Cardiac septum (tissue), 1 donor: ENCODE measurements around the gene SLC24A4. TPM values are rescaled to one million over a fixed set of nuclear protein-coding genes. Genes with fewer than 3 reads are reported as not detected.

ENCODE experiments used
- DNase-seq: peaks from one replicate; pipeline ENCODE4 v3.0.0-alpha.2; 2020; ENCODE audit warnings: low spot score
- intact Hi-C: fragments of 100-400 bp; cut with DNase I; formaldehyde crosslinking; loops from one replicate; pipeline ENCODE4 v1.14.0; 2022
- total RNA-seq: library from RNA; stranded (reverse); fragmentation: NEBNext Ultra II Directional; extraction: Animal tissue kit (Norgen Biotek cat#: 25700); gene quantifications from one replicate; pipeline ENCODE4 v1.2.1, GENCODE V29; 2021
- donor health status: DM: no; HTN: no; CAD: no.

SLC24A4 gene
- total RNA-seq, 1 donor from 2014 or later, result not detected

- intact Hi-C loops, result no loop called here
- DNase-seq, result no peak
Observed at GRCh38 chr14:92486881-92487280, 163.9 kb downstream of the SLC24A4 start.

GRCh38 chr14:92487513-92488133 lies 164.7 kb downstream of the SLC24A4 start:
- DNase-seq, result no peak
- intact Hi-C loops, result no loop called here

DNA sequence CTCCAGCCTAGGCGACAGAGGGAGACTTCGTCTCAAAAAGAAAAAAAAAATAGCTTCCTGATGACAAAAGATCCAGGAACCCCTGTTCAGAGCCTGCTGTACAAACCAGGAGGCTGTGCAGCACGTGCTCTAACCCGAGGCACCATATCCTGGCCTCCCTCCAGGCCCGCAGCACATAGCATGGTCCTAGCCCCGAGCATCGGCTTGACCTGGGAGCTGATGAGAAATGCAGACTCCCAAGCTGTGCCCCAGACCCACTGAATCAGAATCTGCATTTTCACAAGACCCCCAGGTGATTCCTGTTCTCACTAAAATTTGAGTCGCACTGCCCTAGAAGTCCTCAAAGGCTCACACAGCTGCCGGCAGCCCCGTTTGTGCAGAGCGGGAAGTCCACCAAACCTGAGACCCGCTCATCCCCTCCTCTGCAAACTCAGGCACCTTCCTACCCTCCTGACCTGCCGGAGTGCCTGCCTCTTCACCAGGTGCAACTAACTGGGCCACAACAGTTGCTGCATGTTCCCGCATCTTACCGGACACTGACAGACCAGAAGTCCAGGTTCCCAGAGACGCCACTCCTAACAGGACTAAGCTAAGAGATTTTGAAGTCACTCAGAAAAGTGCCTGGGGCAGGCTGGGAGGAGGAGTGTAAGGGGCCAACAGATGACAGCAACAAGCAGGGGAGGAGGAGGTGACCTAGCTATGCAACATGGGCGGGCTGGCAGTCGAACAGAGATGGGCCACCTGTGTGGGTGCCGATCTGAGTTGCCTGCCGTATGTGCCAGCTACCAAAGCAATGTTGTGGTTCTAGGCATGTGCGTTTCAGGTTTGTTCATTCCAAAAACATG lies 166.7 kb downstream of the SLC24A4 start:
- intact Hi-C loops, result no loop called here
- no peak for DNase-seq

DNA sequence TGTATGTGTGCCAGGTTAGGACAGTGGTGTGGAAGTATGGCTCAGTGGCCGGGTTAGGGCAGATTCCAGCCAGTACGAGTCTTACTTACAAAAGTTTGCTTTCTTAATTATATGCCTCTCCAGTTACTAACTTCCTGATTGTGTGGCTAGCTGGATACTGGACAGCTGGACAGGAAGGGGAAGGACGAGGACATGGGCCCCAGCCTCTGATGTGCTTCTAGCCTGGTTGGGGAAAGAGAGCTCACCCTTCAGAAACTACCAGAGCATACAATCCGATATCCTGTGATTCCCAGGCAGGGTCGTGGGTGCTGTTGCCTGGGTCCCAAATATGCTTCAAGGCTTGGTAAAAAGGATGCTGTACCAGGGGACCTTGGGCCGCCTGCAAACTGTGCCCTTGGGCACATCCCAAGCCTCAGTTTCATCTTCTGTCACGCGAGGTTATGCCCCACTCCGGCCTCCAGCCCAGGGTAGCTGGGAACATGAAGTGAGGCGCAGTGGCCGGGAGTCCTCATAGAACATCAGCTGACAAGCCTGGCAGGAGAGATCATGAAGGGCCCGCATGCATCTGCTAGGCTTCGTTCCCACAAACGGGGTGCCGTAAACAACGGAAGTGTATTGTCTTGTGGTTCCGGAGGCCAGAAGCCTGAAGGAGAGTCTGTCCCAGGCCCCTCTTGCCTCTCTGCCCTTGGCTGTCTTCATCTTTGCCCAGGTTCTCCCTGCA lies 167.4 kb downstream of the SLC24A4 start:
- intact Hi-C loops, result no loop called here
- DNase-seq, result no peak

GRCh38 chr14:92491782-92492181 lies 168.8 kb downstream of the SLC24A4 start:
- DNase-seq, result no peak
- intact Hi-C loops, result no loop called here

DNA sequence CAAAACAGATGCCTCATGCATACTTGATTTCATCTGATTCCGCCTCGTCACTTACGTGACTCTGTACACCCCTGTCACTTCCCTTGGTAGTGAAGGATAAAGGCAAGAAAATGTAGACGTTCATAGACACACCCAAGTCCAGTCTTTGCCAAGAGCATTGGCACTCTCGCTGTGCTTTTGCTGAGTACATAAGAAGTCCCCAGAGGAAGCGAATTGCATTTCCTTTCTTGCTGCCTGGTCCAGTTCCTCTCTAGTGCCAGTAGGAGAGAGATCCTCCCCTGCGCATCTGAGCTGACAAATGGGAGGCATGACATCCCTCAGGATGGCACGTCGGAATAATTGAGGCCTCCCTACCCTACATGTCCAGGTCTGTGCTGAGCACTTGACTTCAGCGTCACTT lies 169.3 kb downstream of the SLC24A4 start:
- intact Hi-C loops, result no loop called here
- DNase-seq, result no peak

GRCh38 chr14:92493024-92493423 lies 170.1 kb downstream of the SLC24A4 start:
- no peak for DNase-seq
- intact Hi-C loops, result no loop called here

DNA sequence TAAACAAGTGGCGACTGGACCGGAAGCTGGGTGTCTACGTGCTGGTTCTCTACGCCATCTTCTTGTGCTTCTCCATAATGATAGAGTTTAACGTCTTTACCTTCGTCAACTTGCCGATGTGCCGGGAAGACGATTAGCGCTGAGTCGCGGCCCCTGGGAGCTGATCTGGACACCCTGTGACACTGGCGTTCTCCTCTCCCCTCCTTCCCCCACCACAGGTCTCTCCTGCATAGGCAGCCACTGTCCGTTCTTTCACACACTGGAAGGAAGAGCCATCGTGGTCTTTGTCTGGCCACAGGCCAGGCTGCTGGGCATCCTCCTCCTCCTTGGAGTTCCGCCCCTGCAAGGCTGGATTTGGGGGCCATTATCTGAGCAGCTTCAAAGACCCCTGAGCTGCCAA lies 170.5 kb downstream of the SLC24A4 start:
- no peak for DNase-seq
- intact Hi-C loops, result no loop called here

GRCh38 chr14:92494512-92494911 lies 171.5 kb downstream of the SLC24A4 start:
- intact Hi-C loops, result no loop called here
- no peak for DNase-seq

DNA sequence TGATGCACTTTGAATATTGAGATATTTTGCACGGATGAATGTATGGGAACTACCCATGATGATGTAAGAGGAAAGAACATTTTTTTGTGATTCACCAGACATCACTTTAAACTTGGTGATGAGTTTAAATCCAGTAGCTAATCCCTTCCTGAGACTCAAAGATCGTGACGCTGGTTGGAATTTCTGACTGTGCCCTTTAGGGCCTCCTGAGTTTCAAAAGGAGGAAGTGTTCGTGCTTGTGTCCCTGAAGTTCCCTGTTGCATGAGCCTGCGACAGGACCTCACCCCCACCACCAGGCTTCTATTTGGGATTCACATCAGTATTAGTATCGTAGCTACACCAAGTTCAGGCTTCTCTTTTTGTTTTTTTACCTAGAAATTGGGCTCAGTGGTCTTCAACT lies 172.1 kb downstream of the SLC24A4 start:
- intact Hi-C loops, result no loop called here
- DNase-seq, result no peak

GRCh38 chr14:92496191-92496857 lies 173.4 kb downstream of the SLC24A4 start:
- no peak for DNase-seq
- intact Hi-C loops, result no loop called here

DNA sequence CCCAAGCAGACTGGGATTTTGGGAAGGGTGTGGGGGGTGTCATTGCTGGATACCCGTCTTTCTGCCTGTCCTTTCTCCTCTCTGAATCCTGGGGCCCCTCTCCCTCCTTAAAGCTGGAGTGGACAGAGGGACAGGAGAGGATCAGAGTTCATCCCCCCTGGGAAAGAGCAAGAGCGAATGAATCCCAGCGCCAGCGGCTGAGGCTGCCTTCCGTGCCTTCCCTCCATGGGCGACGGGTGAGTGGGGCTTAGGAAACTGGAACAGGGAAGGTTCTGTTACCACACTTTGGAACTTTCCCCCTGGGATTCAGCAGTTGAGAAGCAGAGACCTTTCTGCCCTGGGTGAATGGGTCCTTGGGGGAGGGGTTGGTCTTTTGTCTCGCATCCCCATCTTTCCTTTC lies 174.4 kb downstream of the SLC24A4 start:
- intact Hi-C loops, result no loop called here
- DNase-seq, result no peak

GRCh38 chr14:92499234-92499633 lies 176.3 kb downstream of the SLC24A4 start:
- DNase-seq, result no peak
- intact Hi-C loops, result no loop called here

- intact Hi-C loops, result no loop called here
- peak; percentile 46 for DNase-seq
Observed at GRCh38 chr14:92500491-92500941, 177.6 kb downstream of the SLC24A4 start.

- intact Hi-C loops, result no loop called here
- DNase-seq, result no peak
Observed at GRCh38 chr14:92501891-92502351, 179.0 kb downstream of the SLC24A4 start.

DNA sequence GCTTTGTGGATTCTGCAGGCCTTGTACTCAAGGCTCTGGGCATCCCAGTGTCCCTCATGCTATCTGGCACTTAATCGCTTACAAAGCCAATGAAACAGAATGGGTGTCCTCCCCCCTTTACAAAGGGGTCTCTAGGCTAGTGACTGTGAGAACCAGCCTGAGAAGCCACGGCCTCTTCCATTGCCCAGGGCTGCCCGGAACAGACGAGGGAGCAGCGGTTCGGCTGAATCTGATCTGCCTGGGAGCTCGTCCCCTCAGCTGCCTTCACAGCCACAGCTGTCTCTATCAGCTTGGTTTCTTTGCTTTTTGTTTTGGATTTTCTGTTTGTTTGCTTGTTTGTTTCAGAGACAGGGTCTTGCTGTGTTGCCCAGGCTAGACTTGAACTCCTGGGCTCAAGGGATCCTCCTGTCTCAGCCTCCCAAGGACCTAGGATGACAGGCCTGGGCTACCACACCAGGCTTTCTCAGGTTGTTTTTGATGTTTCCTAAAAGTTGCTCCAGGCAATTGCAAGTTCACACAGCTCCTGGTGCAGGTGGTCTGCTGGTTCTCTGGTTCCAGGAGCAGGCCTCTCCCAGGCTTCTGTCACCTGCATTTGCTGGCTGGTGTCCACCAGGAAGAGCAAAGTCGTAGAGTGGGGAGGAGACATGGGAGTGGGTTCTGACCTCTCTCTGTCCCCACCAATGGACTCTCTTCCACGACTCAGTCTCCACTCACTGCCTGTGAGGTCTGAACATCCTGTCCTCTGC lies 179.7 kb downstream of the SLC24A4 start:
- no peak for DNase-seq
- intact Hi-C loops, result no loop called here

DNA sequence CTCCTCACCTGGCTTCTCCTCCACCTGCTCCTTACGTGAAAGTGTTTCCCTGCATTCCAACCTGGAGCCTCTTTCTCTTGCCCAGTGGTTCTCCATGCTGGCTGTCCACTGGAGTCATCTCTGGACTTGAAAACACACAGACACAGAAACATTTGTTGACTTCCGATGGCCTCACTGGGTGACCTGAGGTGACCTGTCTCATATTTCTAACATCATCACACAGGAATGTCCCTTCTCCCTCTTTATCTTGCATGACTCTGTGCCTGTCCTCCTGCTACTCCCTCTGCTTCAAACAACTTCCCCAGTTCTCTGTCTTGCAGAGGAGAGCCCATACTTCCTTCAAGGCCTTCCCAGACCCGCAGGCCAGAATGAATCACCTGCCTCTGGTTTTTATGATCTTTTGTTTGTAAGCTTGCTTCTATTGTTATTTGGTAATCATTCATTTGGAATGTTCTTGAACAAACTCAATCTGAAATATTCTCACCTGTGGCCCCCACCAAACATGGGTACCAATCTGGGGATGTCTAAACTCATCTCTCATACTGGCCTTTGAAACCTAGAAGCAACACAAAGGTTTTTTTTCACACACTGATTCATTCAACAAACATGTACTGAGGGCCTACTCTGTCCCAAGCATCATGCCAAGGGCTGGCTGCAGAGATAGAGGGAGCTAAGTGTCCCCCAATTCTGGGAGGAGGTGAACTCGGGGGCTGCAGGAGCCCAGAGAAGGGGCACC lies 181.0 kb downstream of the SLC24A4 start:
- DNase-seq, result peak; percentile 51
- intact Hi-C loops, result no loop called here

DNA sequence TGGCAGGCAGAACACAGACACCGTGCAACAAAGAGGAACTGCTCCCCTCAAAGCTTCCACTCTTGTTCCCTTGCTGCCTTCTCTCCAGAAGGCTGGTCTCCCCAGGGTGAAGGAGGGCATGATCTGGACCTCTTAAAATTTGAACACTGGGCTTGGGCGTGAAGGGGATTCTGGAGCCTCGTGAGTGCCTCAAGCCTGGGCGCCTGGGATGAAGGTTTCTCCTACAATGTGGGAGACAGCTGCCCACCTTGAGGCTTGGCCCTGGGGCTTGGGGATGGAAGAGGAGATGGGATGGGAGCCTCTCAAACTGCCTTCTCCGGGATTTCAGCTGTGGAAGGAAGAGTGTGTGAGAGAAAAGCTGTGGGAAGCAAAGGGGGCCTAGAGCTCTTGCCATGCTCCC lies 182.9 kb downstream of the SLC24A4 start:
- DNase-seq, result no peak
- intact Hi-C loops, result no loop called here

GRCh38 chr14:92506231-92506630 lies 183.3 kb downstream of the SLC24A4 start:
- no peak for DNase-seq
- intact Hi-C loops, result no loop called here
